A172 (cell line): ENCODE data around the gene TMIGD1. TPM values are rescaled to one million over a fixed set of nuclear protein-coding genes. Genes with fewer than 3 reads are reported as not detected.

ENCODE experiments used
- DNase-seq: peaks from one replicate; pipeline ENCODE4 v3.0.0-alpha.2; 2015; ENCODE audit warnings: low spot score
- total RNA-seq: library from RNA; depleted of rRNA; stranded (reverse); fragments of >200 nt; shearing (Covaris generic); gene quantifications from 2 replicates; pipeline ENCODE4 v1.2.3, GENCODE V29; 2014; rRNA removed

The TMIGD1 gene
- total RNA-seq, 1 experiment from 2014 or later: not detected

GRCh38 chr17:30290696-30291542 lies 42.9 kb downstream of the TMIGD1 start:
- peak; percentile 27 for DNase-seq

- DNase-seq: no peak
Observed at GRCh38 chr17:30290077-30290476, 43.8 kb downstream of the TMIGD1 start.

GRCh38 chr17:30279156-30279555 lies 54.7 kb downstream of the TMIGD1 start:
- no peak for DNase-seq

GRCh38 chr17:30278032-30278431 lies 55.8 kb downstream of the TMIGD1 start:
- peak; percentile 21 for DNase-seq

- DNase-seq: no peak
Observed at GRCh38 chr17:30275911-30276310, 57.9 kb downstream of the TMIGD1 start.

GRCh38 chr17:30274887-30275286 lies 59.0 kb downstream of the TMIGD1 start:
- no peak for DNase-seq

- DNase-seq: no peak
Observed at GRCh38 chr17:30273373-30273772, 60.5 kb downstream of the TMIGD1 start.

GRCh38 chr17:30271102-30271501 lies 62.8 kb downstream of the TMIGD1 start:
- DNase-seq: no peak

GRCh38 chr17:30267625-30268024 lies 66.2 kb downstream of the TMIGD1 start:
- no peak for DNase-seq

Other genes with a start within 250 kb of the TMIGD1 start
- gene NSRP1, start 217.2 kb downstream of the TMIGD1 start, total RNA-seq: 13.6 and 16.6 TPM in 2 replicates
- gene SLC6A4, start 98.4 kb downstream of the TMIGD1 start, total RNA-seq: 0.07 TPM in 1 of 2 replicates, not detected in the other
- gene BLMH, start 42.1 kb downstream of the TMIGD1 start, total RNA-seq: 48.7 and 50.5 TPM in 2 replicates
- gene CPD, start 44.9 kb upstream of the TMIGD1 start, total RNA-seq: 53.0 and 100 TPM in 2 replicates
- 30.1 and 56.3 TPM in 2 replicates for gene GOSR1, start 143.4 kb upstream of the TMIGD1 start, total RNA-seq